Measurements from ENCODE around the gene SYCP3.

- TF ChIP-seq GATAD2A (CRISPR knock-in tag; IDR thresholded peaks at IDR 0.05) (no peak), CEBPB (IDR thresholded peaks at IDR 0.05; ENCODE audit: borderline replicate concordance, low read depth, low read length) (no peak), HES4 (CRISPR knock-in tag; IDR thresholded peaks at IDR 0.05; ENCODE audit: borderline replicate concordance) (no peak), CBX1 (IDR thresholded peaks at IDR 0.05; ENCODE audit: low read depth) (no peak)
- TF ChIP-seq, protein P1, sequence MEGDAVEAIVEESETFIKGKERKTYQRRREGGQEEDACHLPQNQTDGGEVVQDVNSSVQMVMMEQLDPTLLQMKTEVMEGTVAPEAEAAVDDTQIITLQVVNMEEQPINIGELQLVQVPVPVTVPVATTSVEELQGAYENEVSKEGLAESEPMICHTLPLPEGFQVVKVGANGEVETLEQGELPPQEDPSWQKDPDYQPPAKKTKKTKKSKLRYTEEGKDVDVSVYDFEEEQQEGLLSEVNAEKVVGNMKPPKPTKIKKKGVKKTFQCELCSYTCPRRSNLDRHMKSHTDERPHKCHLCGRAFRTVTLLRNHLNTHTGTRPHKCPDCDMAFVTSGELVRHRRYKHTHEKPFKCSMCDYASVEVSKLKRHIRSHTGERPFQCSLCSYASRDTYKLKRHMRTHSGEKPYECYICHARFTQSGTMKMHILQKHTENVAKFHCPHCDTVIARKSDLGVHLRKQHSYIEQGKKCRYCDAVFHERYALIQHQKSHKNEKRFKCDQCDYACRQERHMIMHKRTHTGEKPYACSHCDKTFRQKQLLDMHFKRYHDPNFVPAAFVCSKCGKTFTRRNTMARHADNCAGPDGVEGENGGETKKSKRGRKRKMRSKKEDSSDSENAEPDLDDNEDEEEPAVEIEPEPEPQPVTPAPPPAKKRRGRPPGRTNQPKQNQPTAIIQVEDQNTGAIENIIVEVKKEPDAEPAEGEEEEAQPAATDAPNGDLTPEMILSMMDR (CRISPR knock-in tag; IDR thresholded peaks at IDR 0.05), result no peak
Measured at GRCh38 chr12:101779626-101780025, 40.4 kb upstream of the SYCP3 start.
